Natural killer cell treated with Interleukin-12 subunit alpha and Interleukin-12 subunit beta and Interleukin-15 and Interleukin-18, amount 100 ng/mL, for 72 hours (primary cell): ENCODE results near the gene SH3TC2. TPM values are rescaled to one million over a fixed set of nuclear protein-coding genes. Genes with fewer than 3 reads are reported as not detected.

Experiments used
- ATAC-seq, 2 donors: fragments of 150-1000 bp; cut with Tn5 transposase in 1 of 2; sonication (Bioruptor Pico), chemical (Tn5 transposase) in 1 of 2; 2 replicates each; pipeline ENCODE4 v1.10.0; 2021
- DNase-seq: peaks from one replicate; pipeline ENCODE4 v3.0.0; 2022; ENCODE audit warnings: low spot score
- H3K27ac Mint-ChIP-seq, 2 donors: 1 replicate in 1 of 2; 2 replicates in 1 of 2; pipeline ENCODE4 v1.8.0; 2022; ENCODE audit warnings: mixed read lengths in 2 of 2, mild to moderate bottlenecking in 1 of 2, moderate library complexity in 1 of 2
- H3K27me3 Mint-ChIP-seq, 2 donors: 1 replicate in 1 of 2; 2 replicates in 1 of 2; pipeline ENCODE4 v1.8.0; 2022; ENCODE audit warnings: mixed read lengths in 2 of 2
- H3K36me3 Mint-ChIP-seq: one replicate; pipeline ENCODE4 v1.8.0; 2022; ENCODE audit warnings: mixed read lengths
- H3K4me1 Mint-ChIP-seq, 2 donors: 1 replicate in 1 of 2; 2 replicates in 1 of 2; pipeline ENCODE4 v1.8.0; 2022; ENCODE audit warnings: low read depth in 2 of 2, mixed read lengths in 2 of 2, mild to moderate bottlenecking in 1 of 2
- H3K4me3 Mint-ChIP-seq: one replicate; pipeline ENCODE4 v1.8.0; 2022; ENCODE audit warnings: mixed read lengths
- H3K9me3 Mint-ChIP-seq: 2 replicates; pipeline ENCODE4 v1.8.0; 2022; ENCODE audit warnings: mixed read lengths
- total RNA-seq, 2 donors: library from RNA; stranded (reverse); gene quantifications; one replicate each; pipeline ENCODE4 v1.2.3, GENCODE V29; 2022

The SH3TC2 gene
- total RNA-seq, 2 donors from 2014 or later: not detected

- no peaks in the 10 kb centered on the region for H3K4me1 Mint-ChIP-seq
- H3K27ac Mint-ChIP-seq: no peak overlapping the region
- H3K27me3 Mint-ChIP-seq: peaks cover 0 to 6% of the 10 kb centered on the region in 2 donors
- no peaks in the 10 kb centered on the region for H3K9me3 Mint-ChIP-seq
- no peaks in the 10 kb centered on the region for H3K36me3 Mint-ChIP-seq
- ATAC-seq: no peak
- no peak overlapping the region for H3K4me3 Mint-ChIP-seq
- DNase-seq: no peak
Measured at GRCh38 chr5:148978370-148979082, 84.3 kb downstream of the SH3TC2 start.

GRCh38 chr5:148976569-148977381, 86.1 kb downstream of the SH3TC2 start:
- H3K4me1 Mint-ChIP-seq: no peaks in the 10 kb centered on the region
- DNase-seq (no peak), ATAC-seq (no peak)
- H3K27ac Mint-ChIP-seq: no peak overlapping the region
- no peaks in the 10 kb centered on the region for H3K9me3 Mint-ChIP-seq
- peaks cover 0 to 6% of the 10 kb centered on the region in 2 donors for H3K27me3 Mint-ChIP-seq
- H3K36me3 Mint-ChIP-seq: no peaks in the 10 kb centered on the region
- no peak overlapping the region for H3K4me3 Mint-ChIP-seq

GRCh38 chr5:148974642-148975327, 88.1 kb downstream of the SH3TC2 start:
- no peak for DNase-seq
- Mint-ChIP-seq H3K27ac (no peak overlapping the region), H3K4me1 (no peaks in the 10 kb centered on the region), H3K36me3 (no peaks in the 10 kb centered on the region), H3K4me3 (no peak overlapping the region), H3K27me3 (peaks cover 0 to 6% of the 10 kb centered on the region in 2 donors), H3K9me3 (no peaks in the 10 kb centered on the region)
- ATAC-seq: no peak

GRCh38 chr5:148973455-148973854, 89.4 kb downstream of the SH3TC2 start:
- no peaks in the 10 kb centered on the region for H3K4me1 Mint-ChIP-seq
- no peak overlapping the region for H3K27ac Mint-ChIP-seq
- H3K9me3 Mint-ChIP-seq: no peaks in the 10 kb centered on the region
- peaks cover 0 to 1% of the 10 kb centered on the region in 2 donors for H3K27me3 Mint-ChIP-seq
- H3K4me3 Mint-ChIP-seq: no peak overlapping the region
- ATAC-seq (no peak), DNase-seq (no peak)
- no peaks in the 10 kb centered on the region for H3K36me3 Mint-ChIP-seq

- Mint-ChIP-seq H3K27ac (no peak overlapping the region), H3K36me3 (no peaks in the 10 kb centered on the region), H3K4me3 (no peak overlapping the region), H3K27me3 (no peaks in the 10 kb centered on the region), H3K9me3 (no peaks in the 10 kb centered on the region), H3K4me1 (no peaks in the 10 kb centered on the region)
- ATAC-seq (no peak), DNase-seq (no peak)
Measured at GRCh38 chr5:148972974-148973374, 89.9 kb downstream of the SH3TC2 start.

GRCh38 chr5:148972396-148972795, 90.5 kb downstream of the SH3TC2 start:
- Mint-ChIP-seq H3K4me3 (no peak overlapping the region), H3K4me1 (no peaks in the 10 kb centered on the region), H3K36me3 (no peaks in the 10 kb centered on the region), H3K27me3 (no peaks in the 10 kb centered on the region), H3K27ac (no peak overlapping the region), H3K9me3 (no peaks in the 10 kb centered on the region)
- ATAC-seq (no peak), DNase-seq (no peak)

- Mint-ChIP-seq H3K27ac (no peak overlapping the region), H3K36me3 (no peaks in the 10 kb centered on the region), H3K9me3 (no peaks in the 10 kb centered on the region), H3K27me3 (no peaks in the 10 kb centered on the region), H3K4me3 (no peak overlapping the region), H3K4me1 (no peaks in the 10 kb centered on the region)
- ATAC-seq (no peak), DNase-seq (no peak)
Measured at GRCh38 chr5:148970876-148971275, 92.0 kb downstream of the SH3TC2 start.

- Mint-ChIP-seq H3K36me3 (no peaks in the 10 kb centered on the region), H3K4me3 (no peak overlapping the region), H3K9me3 (no peaks in the 10 kb centered on the region), H3K4me1 (no peaks in the 10 kb centered on the region), H3K27ac (no peak overlapping the region), H3K27me3 (no peaks in the 10 kb centered on the region)
- no peak for DNase-seq
- no peak for ATAC-seq
Measured at GRCh38 chr5:148970228-148970627, 92.6 kb downstream of the SH3TC2 start.

- H3K36me3 Mint-ChIP-seq: no peaks in the 10 kb centered on the region
- H3K4me1 Mint-ChIP-seq: no peaks in the 10 kb centered on the region
- no peak overlapping the region for H3K4me3 Mint-ChIP-seq
- DNase-seq (no peak), ATAC-seq (no peak)
- H3K27me3 Mint-ChIP-seq: no peaks in the 10 kb centered on the region
- H3K9me3 Mint-ChIP-seq: no peaks in the 10 kb centered on the region
- no peak overlapping the region for H3K27ac Mint-ChIP-seq
Measured at GRCh38 chr5:148969291-148969690, 93.6 kb downstream of the SH3TC2 start.

GRCh38 chr5:148968311-148968710, 94.6 kb downstream of the SH3TC2 start:
- no peaks in the 10 kb centered on the region for H3K27me3 Mint-ChIP-seq
- no peak overlapping the region for H3K4me3 Mint-ChIP-seq

GRCh38 chr5:148967783-148968182, 95.1 kb downstream of the SH3TC2 start:
- Mint-ChIP-seq H3K36me3 (no peaks in the 10 kb centered on the region), H3K4me3 (no peak overlapping the region), H3K9me3 (no peaks in the 10 kb centered on the region), H3K27ac (no peak overlapping the region), H3K27me3 (no peaks in the 10 kb centered on the region), H3K4me1 (peaks cover 6 to 8% of the 10 kb centered on the region in 2 donors)
- ATAC-seq (no peak), DNase-seq (no peak)

More at GRCh38 chr5:148968311-148968710, 94.6 kb downstream of the SH3TC2 start:
- peaks cover 6 to 7% of the 10 kb centered on the region in 2 donors for H3K4me1 Mint-ChIP-seq
- ATAC-seq (no peak), DNase-seq (no peak)
- no peaks in the 10 kb centered on the region for H3K9me3 Mint-ChIP-seq
- H3K27ac Mint-ChIP-seq: no peak overlapping the region
- no peaks in the 10 kb centered on the region for H3K36me3 Mint-ChIP-seq

- Mint-ChIP-seq H3K27ac (no peak overlapping the region), H3K4me1 (peaks cover 6 to 8% of the 10 kb centered on the region in 2 donors), H3K36me3 (no peaks in the 10 kb centered on the region), H3K27me3 (no peaks in the 10 kb centered on the region), H3K4me3 (no peak overlapping the region), H3K9me3 (no peaks in the 10 kb centered on the region)
- ATAC-seq (no peak), DNase-seq (no peak)
Measured at GRCh38 chr5:148966938-148967337, 95.9 kb downstream of the SH3TC2 start.

GRCh38 chr5:148966348-148966747, 96.5 kb downstream of the SH3TC2 start:
- Mint-ChIP-seq H3K27ac (no peak overlapping the region), H3K36me3 (no peaks in the 10 kb centered on the region), H3K9me3 (no peaks in the 10 kb centered on the region), H3K4me3 (no peak overlapping the region), H3K27me3 (no peaks in the 10 kb centered on the region), H3K4me1 (peaks cover 6 to 8% of the 10 kb centered on the region in 2 donors)
- DNase-seq (no peak), ATAC-seq (no peak)
